ENCODE data around the gene PRR33.

Gene PRR33

DNA sequence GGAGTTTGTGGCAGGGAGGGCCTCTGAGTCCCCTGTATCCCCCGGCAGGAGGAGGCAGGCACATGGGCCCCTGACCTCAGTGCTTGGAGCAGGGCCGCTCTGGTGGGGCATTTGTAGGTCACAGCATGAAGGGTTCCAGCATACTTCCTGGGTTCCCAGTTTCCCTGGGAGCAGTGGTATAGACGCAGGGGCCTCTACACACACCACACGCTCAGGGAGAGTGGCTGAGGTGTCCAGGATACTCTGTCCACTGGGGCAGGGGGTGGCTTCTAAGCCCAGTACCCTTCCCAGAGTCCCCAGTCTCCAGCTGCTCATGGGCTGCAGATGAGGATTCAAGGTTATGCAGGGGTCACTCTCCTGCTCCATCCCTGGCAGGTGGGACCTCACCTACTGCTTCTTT is 32.7 kb downstream of the PRR33 start:
- DNase-seq (ENCODE audit: low read depth, low spot score): no peak
- no peak overlapping the region for H3K4me3 ChIP-seq (ENCODE audit: low read depth, low read length)
- TF ChIP-seq, protein P1, sequence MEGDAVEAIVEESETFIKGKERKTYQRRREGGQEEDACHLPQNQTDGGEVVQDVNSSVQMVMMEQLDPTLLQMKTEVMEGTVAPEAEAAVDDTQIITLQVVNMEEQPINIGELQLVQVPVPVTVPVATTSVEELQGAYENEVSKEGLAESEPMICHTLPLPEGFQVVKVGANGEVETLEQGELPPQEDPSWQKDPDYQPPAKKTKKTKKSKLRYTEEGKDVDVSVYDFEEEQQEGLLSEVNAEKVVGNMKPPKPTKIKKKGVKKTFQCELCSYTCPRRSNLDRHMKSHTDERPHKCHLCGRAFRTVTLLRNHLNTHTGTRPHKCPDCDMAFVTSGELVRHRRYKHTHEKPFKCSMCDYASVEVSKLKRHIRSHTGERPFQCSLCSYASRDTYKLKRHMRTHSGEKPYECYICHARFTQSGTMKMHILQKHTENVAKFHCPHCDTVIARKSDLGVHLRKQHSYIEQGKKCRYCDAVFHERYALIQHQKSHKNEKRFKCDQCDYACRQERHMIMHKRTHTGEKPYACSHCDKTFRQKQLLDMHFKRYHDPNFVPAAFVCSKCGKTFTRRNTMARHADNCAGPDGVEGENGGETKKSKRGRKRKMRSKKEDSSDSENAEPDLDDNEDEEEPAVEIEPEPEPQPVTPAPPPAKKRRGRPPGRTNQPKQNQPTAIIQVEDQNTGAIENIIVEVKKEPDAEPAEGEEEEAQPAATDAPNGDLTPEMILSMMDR (IDR thresholded peaks at IDR 0.05; ENCODE audit: insufficient read depth, low read length, missing control alignments): no peak
- ChIA-PET POLR2A (no interaction called here), CTCF (interaction anchor here (0.7 to 5.5 kb wide), 4 partner anchors 11 to 168 kb away, joined by 3 to 24 read pairs (median 3); no protein-coding TSS in a partner anchor)

DNA sequence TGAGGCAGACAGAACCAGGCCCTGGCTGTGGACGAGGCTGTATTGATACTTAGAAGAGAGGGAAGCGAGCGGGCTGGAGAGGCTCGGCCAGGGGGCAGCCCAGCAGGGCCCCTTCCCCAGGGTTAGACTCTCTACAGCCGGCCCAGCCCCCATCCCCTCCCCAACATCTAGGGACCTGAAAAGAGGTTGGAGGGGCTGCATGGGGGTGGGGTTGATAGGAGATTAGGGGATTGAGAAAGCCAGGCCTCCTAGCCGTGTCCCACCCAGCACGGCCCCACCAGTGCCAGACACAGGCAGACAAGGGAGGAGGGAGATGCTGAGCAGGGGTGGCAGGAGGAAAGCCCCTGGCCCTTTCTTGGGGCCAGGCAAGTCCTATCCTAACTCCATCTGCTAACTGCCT is 33.1 kb downstream of the PRR33 start:
- H3K4me3 ChIP-seq (ENCODE audit: low read depth, low read length): no peak overlapping the region
- TF ChIP-seq, protein P1 (IDR thresholded peaks at IDR 0.05; ENCODE audit: insufficient read depth, low read length, missing control alignments): no peak
- ChIA-PET POLR2A (no interaction called here), CTCF (interaction anchor here (0.7 to 5.5 kb wide), 6 partner anchors 10 to 167 kb away, joined by 3 to 24 read pairs (median 3); no protein-coding TSS in a partner anchor)
- DNase-seq (ENCODE audit: low read depth, low spot score): no peak

DNA sequence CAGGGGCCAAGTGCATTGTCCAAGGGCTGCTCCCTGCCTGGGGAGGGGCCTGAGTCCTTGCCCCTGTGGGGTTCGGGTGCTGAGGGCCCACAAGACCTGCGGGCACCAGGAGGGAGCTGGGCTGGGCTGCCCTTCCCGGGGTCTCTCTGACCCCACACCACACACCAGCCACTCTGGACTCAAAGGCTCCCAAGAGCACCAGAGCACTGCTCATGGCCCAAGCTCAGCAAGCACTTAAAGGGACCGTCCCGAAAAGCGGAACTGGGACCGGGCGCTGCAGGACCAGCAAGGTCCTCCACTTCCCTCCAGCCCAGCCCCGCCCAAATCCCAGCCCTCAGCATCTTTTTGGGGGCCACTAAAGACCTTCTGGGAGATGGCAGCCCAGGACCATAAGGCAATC is 33.5 kb downstream of the PRR33 start:
- H3K4me3 ChIP-seq (ENCODE audit: low read depth, low read length): no peak overlapping the region
- TF ChIP-seq, protein P1 (IDR thresholded peaks at IDR 0.05; ENCODE audit: insufficient read depth, low read length, missing control alignments): no peak
- CTCF ChIA-PET: interaction anchor here (0.8 to 5.5 kb wide), 6 partner anchors 17 to 167 kb away, joined by 3 to 24 read pairs (median 4); no protein-coding TSS in a partner anchor
- DNase-seq (ENCODE audit: low read depth, low spot score): no peak
- POLR2A ChIA-PET: interaction anchor here (0.6 kb wide), 1 partner anchor 181 kb away, joined by 3 read pairs; no protein-coding TSS in a partner anchor

DNA sequence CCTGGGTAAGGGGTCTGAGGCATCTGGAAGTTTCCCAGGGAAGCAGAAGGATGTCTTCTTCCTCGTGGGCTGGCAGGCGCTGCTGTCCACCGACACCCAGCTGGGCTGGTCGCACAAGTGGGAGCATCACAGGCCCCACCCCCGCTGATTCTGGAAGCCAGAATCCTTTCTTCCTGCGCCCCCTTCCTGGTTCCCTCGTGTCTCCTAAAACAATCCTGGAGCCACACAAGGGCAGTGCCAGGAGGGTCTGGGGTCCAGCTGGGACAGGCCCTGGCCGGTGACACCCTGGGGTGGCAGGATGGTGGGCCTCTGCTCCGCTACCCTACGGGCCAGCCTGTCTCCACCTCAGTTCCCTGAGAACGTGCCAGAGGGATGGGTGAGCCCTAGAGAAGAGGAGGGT is 34.6 kb downstream of the PRR33 start:
- ChIA-PET POLR2A (no interaction called here), CTCF (interaction anchor here (0.8 to 5.5 kb wide), 6 partner anchors 16 to 163 kb away, joined by 3 to 24 read pairs (median 6); no protein-coding TSS in a partner anchor)
- no peak overlapping the region for H3K4me3 ChIP-seq (ENCODE audit: low read depth, low read length)
- TF ChIP-seq, protein P1 (IDR thresholded peaks at IDR 0.05; ENCODE audit: insufficient read depth, low read length, missing control alignments): no peak
- DNase-seq (ENCODE audit: low read depth, low spot score): no peak

DNA sequence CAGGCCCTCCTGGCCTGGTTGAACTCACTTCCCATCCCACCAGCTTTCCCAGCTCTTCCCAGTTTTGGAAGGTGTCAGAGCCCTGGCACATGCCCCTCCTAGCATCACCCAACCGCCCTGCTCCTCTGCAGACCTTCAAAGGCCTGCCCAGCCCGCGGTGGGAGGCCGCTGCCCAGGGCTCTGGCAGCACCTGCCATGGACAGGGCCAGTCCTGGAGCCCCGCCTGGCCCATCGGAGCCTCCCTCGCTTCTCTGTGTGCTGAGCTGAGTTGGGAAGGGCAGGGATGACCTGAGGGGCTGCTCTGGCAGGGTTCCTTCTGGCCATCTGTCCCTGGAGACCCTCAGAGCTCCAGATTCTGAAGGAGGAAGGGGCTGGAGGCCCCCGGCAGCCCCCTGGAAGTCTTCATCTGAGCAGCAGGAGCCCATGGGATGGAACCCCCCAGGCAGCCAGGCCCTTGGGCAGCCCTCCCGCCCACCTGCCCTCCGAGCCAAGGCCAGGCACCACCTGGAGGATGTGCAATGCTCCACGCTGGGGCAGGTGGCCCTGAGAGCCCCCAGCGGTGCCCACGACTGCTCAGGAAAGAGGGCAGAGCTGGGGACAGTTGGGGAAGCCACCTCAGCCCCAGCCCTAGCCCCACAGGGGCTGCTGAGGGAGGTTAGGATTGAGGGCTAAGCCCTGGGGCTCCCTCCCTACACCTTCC is 35.2 kb downstream of the PRR33 start:
- ChIA-PET POLR2A (no interaction called here), CTCF (interaction anchor here (2.2 to 5.5 kb wide), 3 partner anchors 23 to 163 kb away, joined by 7 to 24 read pairs (median 14); no protein-coding TSS in a partner anchor)
- no peak for DNase-seq (ENCODE audit: low read depth, low spot score)
- TF ChIP-seq, protein P1 (IDR thresholded peaks at IDR 0.05; ENCODE audit: insufficient read depth, low read length, missing control alignments): no peak
- no peak overlapping the region for H3K4me3 ChIP-seq (ENCODE audit: low read depth, low read length)

DNA sequence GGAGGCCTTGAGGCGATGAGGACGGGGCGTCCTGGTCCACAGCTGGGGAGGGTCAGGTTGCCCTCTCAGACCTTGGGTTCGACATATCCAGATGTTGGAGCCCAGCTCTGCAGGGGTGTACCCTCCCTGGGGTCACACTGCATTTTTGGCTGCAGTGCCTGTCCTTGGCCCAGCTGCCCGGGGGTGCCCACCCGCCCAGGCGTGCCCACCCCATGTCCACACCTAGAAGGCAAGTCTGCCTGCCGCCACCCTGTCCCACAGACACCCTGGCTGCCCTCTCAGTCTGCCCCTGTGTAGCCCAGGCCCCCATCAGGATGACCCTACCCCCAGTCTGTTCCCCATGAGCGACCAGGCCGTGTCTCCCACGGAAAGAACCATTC is 35.8 kb downstream of the PRR33 start:
- ChIA-PET CTCF (interaction anchor here (0.7 to 5.5 kb wide), 4 partner anchors 23 to 162 kb away, joined by 3 to 24 read pairs (median 10); no protein-coding TSS in a partner anchor), POLR2A (no interaction called here)
- no peak for DNase-seq (ENCODE audit: low read depth, low spot score)
- H3K4me3 ChIP-seq (ENCODE audit: low read depth, low read length): no peak overlapping the region
- TF ChIP-seq, protein P1 (IDR thresholded peaks at IDR 0.05; ENCODE audit: insufficient read depth, low read length, missing control alignments): no peak
